Measurements from ENCODE around the gene CHRNG. TPM values are rescaled to one million over a fixed set of nuclear protein-coding genes. Genes with fewer than 3 reads are reported as not detected.

The CHRNG gene
- total RNA-seq, 4 donors from 2014 or later = not detected

GRCh38 chr2:232593982-232594381 lies 54.5 kb downstream of the CHRNG start:
- in situ Hi-C loops (cut with MboI; ENCODE audit: low pct_ligation_motif_present in 1 of 4, low pct_unique_long_range_greater_than_20kb in 1 of 4, low sequenced_read_pairs in 3 of 4) = no loop called here

More at GRCh38 chr2:232593982-232594381, 54.5 kb downstream of the CHRNG start:
- Histone ChIP-seq H3K9me3 (no peaks in the 10 kb centered on the region), H3K27ac (peak overlapping the region; percentile 32 to 82 (median 70)), H3K27me3 (no peaks in the 10 kb centered on the region), H3K36me3 (no peaks in the 10 kb centered on the region), H3K4me1 (peaks cover 11 to 34% (median 23%) of the 10 kb centered on the region in 4 donors), H3K4me3 (no peak overlapping the region)
- 33 to 90% methylated on average over 1 to 7 of the region's 7 CpGs for WGBS, 2 donors (ENCODE audit: low coverage in 1 of 2)
- intact Hi-C loops (cut with DNase I; ENCODE audit: low total_unique reads) = no loop called here
- DNase-seq = peak; percentile 39
- TF ChIP-seq CTCF (IDR thresholded peaks at IDR 0.05) = no peak
- no peak for TF ChIP-seq POLR2A (IDR thresholded peaks at IDR 0.05)
- TF ChIP-seq POLR2AphosphoS5 (IDR thresholded peaks at IDR 0.05) = no peak
- no peak for TF ChIP-seq EP300 (IDR thresholded peaks at IDR 0.05; ENCODE audit: low read depth)

Other genes with a start within 250 kb of the CHRNG start
- not detected for gene ALPP, start 160.9 kb upstream of the CHRNG start, total RNA-seq
- not detected for gene ALPG, start 132.8 kb upstream of the CHRNG start, total RNA-seq
- 10 to 100 TPM in 3 of 4 donors, 1 to 10 TPM in 1; 4.2 to 50.9 (median 25.9) TPM for gene ALPI, start 83.5 kb upstream of the CHRNG start, total RNA-seq
- not detected for gene ECEL1, start 51.9 kb upstream of the CHRNG start, total RNA-seq
- gene PRSS56, start 19.3 kb upstream of the CHRNG start, total RNA-seq = not detected
- gene CHRND, start 13.5 kb upstream of the CHRNG start, total RNA-seq = not detected
- gene TIGD1, start 10.9 kb downstream of the CHRNG start, total RNA-seq = 10 to 100 TPM in 2 of 4 donors, 1 to 10 TPM in 2; 4.6 to 23.1 (median 11.9) TPM
- 1,000 to 10,000 TPM in 1 of 4 donors, 10 to 100 TPM in 3; 46.0 to 2,324 (median 55.7) TPM for gene EIF4E2, start 11.0 kb downstream of the CHRNG start, total RNA-seq
- gene EFHD1, start 93.9 kb downstream of the CHRNG start, total RNA-seq = 1 to 10 TPM in 3 of 4 donors, not detected in 1; 1.6 to 6.1 (median 3.7) TPM
- gene GIGYF2, start 157.6 kb downstream of the CHRNG start, total RNA-seq = 100 to 1,000 TPM in 1 of 4 donors, 10 to 100 TPM in 3; 40.8 to 146 (median 76.0) TPM
- gene KCNJ13, start 236.9 kb downstream of the CHRNG start, total RNA-seq = not detected